Daoy (cell line): ENCODE results near the gene IRF9. TPM values are rescaled to one million over a fixed set of nuclear protein-coding genes. Genes with fewer than 3 reads are reported as not detected.
A peak's percentile ranks its signal among the peaks of the same experiment; 100 is the strongest.

ENCODE experiments used
- DNase-seq: peaks from one replicate; pipeline ENCODE4 v3.0.0-alpha.2; 2015; ENCODE audit warnings: low read depth
- total RNA-seq: library from RNA; depleted of rRNA; stranded (reverse); fragments of >200 nt; shearing (Covaris generic); gene quantifications from 2 replicates; pipeline ENCODE4 v1.2.3, GENCODE V29; 2014

The IRF9 gene
- total RNA-seq, 1 experiment from 2014 or later = 7.9 TPM

GRCh38 chr14:24131549-24131966 is 29.5 kb upstream of the IRF9 start:
- no peak for DNase-seq

GRCh38 chr14:24132061-24132685 is 28.9 kb upstream of the IRF9 start:
- no peak for DNase-seq

GRCh38 chr14:24132976-24133375 is 28.1 kb upstream of the IRF9 start:
- no peak for DNase-seq

- DNase-seq = no peak
These were observed 27.3 kb upstream of the IRF9 start for GRCh38 chr14:24133735-24134134.

- DNase-seq = no peak
These were observed 25.6 kb upstream of the IRF9 start for GRCh38 chr14:24135584-24135833.

- DNase-seq = peak; percentile 97
These were observed 25.0 kb upstream of the IRF9 start, which contains the start of gene PSME1 for GRCh38 chr14:24135834-24136683. Gene PSME1 (plus strand): TSS chr14:24136194. CDS start chr14:24136263, 69 bp downstream.

- no peak for DNase-seq
These were observed 24.2 kb upstream of the IRF9 start for GRCh38 chr14:24136684-24137528.

- DNase-seq = no peak
These were observed 23.3 kb upstream of the IRF9 start for GRCh38 chr14:24137529-24138395.

GRCh38 chr14:24138396-24139271 is 22.4 kb upstream of the IRF9 start:
- DNase-seq = no peak

- DNase-seq = no peak
These were observed 21.7 kb upstream of the IRF9 start for GRCh38 chr14:24139272-24139934.

- DNase-seq = peak; percentile 100
These were observed 19.8 kb upstream of the IRF9 start, which contains the start of gene EMC9 for GRCh38 chr14:24141097-24141880. Gene EMC9 (minus strand): TSS chr14:24141591. CDS start chr14:24141304, 287 bp downstream.

- peak; percentile 62 for DNase-seq
These were observed 17.6 kb upstream of the IRF9 start for GRCh38 chr14:24143511-24143910.

GRCh38 chr14:24144451-24144850 is 16.6 kb upstream of the IRF9 start:
- no peak for DNase-seq

GRCh38 chr14:24145219-24145618 is 15.8 kb upstream of the IRF9 start:
- no peak for DNase-seq

- DNase-seq = no peak
These were observed 15.2 kb upstream of the IRF9 start for GRCh38 chr14:24145690-24146452.

GRCh38 chr14:24146453-24146977 is 14.6 kb upstream of the IRF9 start, which contains the start of gene PSME2:
Gene PSME2 (minus strand): TSS chr14:24146610. CDS start chr14:24146581, 29 bp downstream.
- peak; percentile 100 for DNase-seq

- DNase-seq = peak; percentile 100
These were observed 13.9 kb upstream of the IRF9 start, which contains the start of gene RNF31 for GRCh38 chr14:24146978-24147760. Gene RNF31 (plus strand): TSS chr14:24147498. CDS start chr14:24147699, 201 bp downstream.
